CD4-positive, alpha-beta T cell treated with Interleukin-12 subunit alpha and Interleukin-12 subunit beta, for 1 hour (primary cell): Measurements from ENCODE around the gene ING5.
"Not testable (repeated sequence)": the region's sequence is repeated elsewhere in the genome, so short reads cannot be mapped to it uniquely, and the experiment has no call there.

Experiments used
- DNase-seq: peaks from one replicate; pipeline ENCODE4 v3.0.0-alpha.2; 2020

Gene ING5

GRCh38 chr2:241701399-241702154 lies at the start of gene ING5:
Gene ING5 (plus strand): TSS chr2:241702039. CDS start chr2:241702066, 27 bp downstream.
- DNase-seq, result peak; percentile 96

- no peak for DNase-seq
Measured at GRCh38 chr2:241652142-241652541, 49.7 kb upstream of the ING5 start.

GRCh38 chr2:241652722-241653121 lies 49.1 kb upstream of the ING5 start:
- DNase-seq, result no peak

- DNase-seq, result no peak
Measured at GRCh38 chr2:241653210-241653750, 48.6 kb upstream of the ING5 start.

- no peak for DNase-seq
Measured at GRCh38 chr2:241654551-241654950, 47.3 kb upstream of the ING5 start.

GRCh38 chr2:241655516-241656189 lies 46.2 kb upstream of the ING5 start:
- no peak for DNase-seq

GRCh38 chr2:241656190-241656741 lies 45.6 kb upstream of the ING5 start:
- DNase-seq, result no peak

- no peak for DNase-seq
Measured at GRCh38 chr2:241657786-241658254, 44.0 kb upstream of the ING5 start.

- no peak for DNase-seq
Measured at GRCh38 chr2:241658296-241658695, 43.5 kb upstream of the ING5 start.

GRCh38 chr2:241659150-241659739 lies 42.6 kb upstream of the ING5 start:
- DNase-seq, result peak; percentile 43

- DNase-seq, result no peak
Measured at GRCh38 chr2:241660593-241661213, 41.1 kb upstream of the ING5 start.

GRCh38 chr2:241662731-241663130 lies 39.1 kb upstream of the ING5 start:
- not testable (repeated sequence) for DNase-seq

GRCh38 chr2:241665731-241666440 lies 36.0 kb upstream of the ING5 start:
- DNase-seq, result no peak

- DNase-seq, result no peak
Measured at GRCh38 chr2:241666627-241667400, 35.0 kb upstream of the ING5 start.

- no peak for DNase-seq
Measured at GRCh38 chr2:241668354-241668753, 33.5 kb upstream of the ING5 start.

GRCh38 chr2:241668839-241669238 lies 33.0 kb upstream of the ING5 start:
- DNase-seq, result no peak

- no peak for DNase-seq
Measured at GRCh38 chr2:241670333-241671110, 31.3 kb upstream of the ING5 start.

- no peak for DNase-seq
Measured at GRCh38 chr2:241671457-241672240, 30.2 kb upstream of the ING5 start.
